ENCODE results near the gene GDPGP1. TPM values are rescaled to one million over a fixed set of nuclear protein-coding genes. Genes with fewer than 3 reads are reported as not detected.

Gene GDPGP1
- total and polyA plus RNA-seq, 9 of the 15 experiments (the other 6 are each of a cell fraction or from before 2014, with no cell fraction given), result 0.78 to 6.1 (median 2.8) TPM

GRCh38 chr15:90232941-90233386, 1.0 kb upstream of the GDPGP1 start (continued):
- TF ChIP-seq ZNF639 (CRISPR knock-in tag; conservative IDR thresholded peaks at IDR 0.05 in 1 of 2, IDR thresholded peaks at IDR 0.05 in 1 of 2) (no peak), PTBP1 (IDR thresholded peaks at IDR 0.05; ENCODE audit: low read depth, low read length) (no peak), ZFP36 (IDR thresholded peaks at IDR 0.05; ENCODE audit: low read depth, low read length, partially characterized antibody) (no peak), RBM22 (IDR thresholded peaks at IDR 0.05; ENCODE audit: low read depth, low read length, poor library complexity, severe bottlenecking) (no peak), ILF3 (IDR thresholded peaks at IDR 0.05; ENCODE audit: borderline replicate concordance) (no peak), CLOCK (CRISPR knock-in tag; IDR thresholded peaks at IDR 0.05; ENCODE audit: borderline replicate concordance) (no peak), FOS (IDR thresholded peaks at IDR 0.05; ENCODE audit: extremely low read depth, insufficient read length) (no peak), HNRNPLL (IDR thresholded peaks at IDR 0.05; ENCODE audit: low read depth, low read length, poor library complexity, severe bottlenecking) (no peak), ZNF253 (CRISPR knock-in tag; conservative IDR thresholded peaks at IDR 0.05) (no peak), CCAR2 (IDR thresholded peaks at IDR 0.05; ENCODE audit: low read depth, low read length) (no peak), ZBTB8A (IDR thresholded peaks at IDR 0.05; ENCODE audit: partially characterized antibody) (no peak), SNIP1 (IDR thresholded peaks at IDR 0.05; ENCODE audit: low read depth) (no peak), MTA2 (IDR thresholded peaks at IDR 0.05; ENCODE audit: low read depth) (no peak), ZSCAN29 (IDR thresholded peaks at IDR 0.05) (0 out of 2 replicates have a peak, but pooled peaks have one; percentile 36), CREB5 (CRISPR knock-in tag; IDR thresholded peaks at IDR 0.05) (no peak), ZNF764 (CRISPR knock-in tag; IDR thresholded peaks at IDR 0.05; ENCODE audit: low read depth) (no peak), ESRRA (IDR thresholded peaks at IDR 0.05; ENCODE audit: borderline replicate concordance, low read depth) (no peak; the same call in 1 of the 2 replicates), NRF1 (conservative IDR thresholded peaks at IDR 0.05 in 1 of 2, IDR thresholded peaks at IDR 0.05 in 1 of 2) (no peak)
- TF ChIP-seq, protein P1, sequence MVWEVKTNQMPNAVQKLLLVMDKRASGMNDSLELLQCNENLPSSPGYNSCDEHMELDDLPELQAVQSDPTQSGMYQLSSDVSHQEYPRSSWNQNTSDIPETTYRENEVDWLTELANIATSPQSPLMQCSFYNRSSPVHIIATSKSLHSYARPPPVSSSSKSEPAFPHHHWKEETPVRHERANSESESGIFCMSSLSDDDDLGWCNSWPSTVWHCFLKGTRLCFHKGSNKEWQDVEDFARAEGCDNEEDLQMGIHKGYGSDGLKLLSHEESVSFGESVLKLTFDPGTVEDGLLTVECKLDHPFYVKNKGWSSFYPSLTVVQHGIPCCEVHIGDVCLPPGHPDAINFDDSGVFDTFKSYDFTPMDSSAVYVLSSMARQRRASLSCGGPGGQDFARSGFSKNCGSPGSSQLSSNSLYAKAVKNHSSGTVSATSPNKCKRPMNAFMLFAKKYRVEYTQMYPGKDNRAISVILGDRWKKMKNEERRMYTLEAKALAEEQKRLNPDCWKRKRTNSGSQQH (CRISPR knock-in tag; IDR thresholded peaks at IDR 0.05), result no peak
- TF ChIP-seq, protein P2, sequence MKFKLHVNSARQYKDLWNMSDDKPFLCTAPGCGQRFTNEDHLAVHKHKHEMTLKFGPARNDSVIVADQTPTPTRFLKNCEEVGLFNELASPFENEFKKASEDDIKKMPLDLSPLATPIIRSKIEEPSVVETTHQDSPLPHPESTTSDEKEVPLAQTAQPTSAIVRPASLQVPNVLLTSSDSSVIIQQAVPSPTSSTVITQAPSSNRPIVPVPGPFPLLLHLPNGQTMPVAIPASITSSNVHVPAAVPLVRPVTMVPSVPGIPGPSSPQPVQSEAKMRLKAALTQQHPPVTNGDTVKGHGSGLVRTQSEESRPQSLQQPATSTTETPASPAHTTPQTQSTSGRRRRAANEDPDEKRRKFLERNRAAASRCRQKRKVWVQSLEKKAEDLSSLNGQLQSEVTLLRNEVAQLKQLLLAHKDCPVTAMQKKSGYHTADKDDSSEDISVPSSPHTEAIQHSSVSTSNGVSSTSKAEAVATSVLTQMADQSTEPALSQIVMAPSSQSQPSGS (CRISPR knock-in tag; IDR thresholded peaks at IDR 0.05), result no peak

Data from K562 (cell line).